Activated CD4-positive, alpha-beta memory T cell treated with anti-CD3 and anti-CD28 coated beads for 36 hours (primary cell): ENCODE data around the gene SIPA1L3. TPM values are rescaled to one million over a fixed set of nuclear protein-coding genes. Genes with fewer than 3 reads are reported as not detected.

ENCODE experiments used
- CTCF ChIA-PET: fragments of 350-600 bp; sonication (Branson Sonifier 250); formaldehyde crosslinking; loops from one replicate; lab custom pipeline; 2021; ENCODE audit warnings: antibody characterized with exemption, inconsistent platforms; lab: Charles Lee
- POLR2A ChIA-PET: fragments of 350-600 bp; sonication (Branson Sonifier 250); formaldehyde crosslinking; loops from one replicate; lab custom pipeline; 2021; ENCODE audit warnings: antibody characterized with exemption; lab: Charles Lee
- DNase-seq: peaks from one replicate; pipeline ENCODE4 v3.0.0-alpha.2; 2020
- H3K27ac Mint-ChIP-seq: one replicate; pipeline ENCODE4 v1.8.0; 2021; ENCODE audit warnings: mixed read lengths
- H3K27me3 Mint-ChIP-seq: one replicate; pipeline ENCODE4 v1.8.0; 2021; ENCODE audit warnings: mixed read lengths
- H3K36me3 Mint-ChIP-seq: one replicate; pipeline ENCODE4 v1.8.0; 2021; ENCODE audit warnings: mixed read lengths
- H3K4me1 Mint-ChIP-seq: one replicate; pipeline ENCODE4 v1.8.0; 2021; ENCODE audit warnings: low read depth, mixed read lengths
- H3K4me3 Mint-ChIP-seq: one replicate; pipeline ENCODE4 v1.8.0; 2021; ENCODE audit warnings: mild to moderate bottlenecking, mixed read lengths
- H3K9me3 Mint-ChIP-seq: one replicate; pipeline ENCODE4 v1.8.0; 2021; ENCODE audit warnings: mixed read lengths
- intact Hi-C: fragments of 100-400 bp; cut with micrococcal nuclease; formaldehyde crosslinking; loops from one replicate; pipeline ENCODE4 v1.15.1; 2023
- total RNA-seq, 2 experiments: library from RNA; stranded (reverse); gene quantifications; one replicate each; pipeline ENCODE4 v1.2.3, GENCODE V29; 2021

The SIPA1L3 gene
- total RNA-seq, 2 experiments from 2014 or later: 10.3 to 12.1 TPM

DNA sequence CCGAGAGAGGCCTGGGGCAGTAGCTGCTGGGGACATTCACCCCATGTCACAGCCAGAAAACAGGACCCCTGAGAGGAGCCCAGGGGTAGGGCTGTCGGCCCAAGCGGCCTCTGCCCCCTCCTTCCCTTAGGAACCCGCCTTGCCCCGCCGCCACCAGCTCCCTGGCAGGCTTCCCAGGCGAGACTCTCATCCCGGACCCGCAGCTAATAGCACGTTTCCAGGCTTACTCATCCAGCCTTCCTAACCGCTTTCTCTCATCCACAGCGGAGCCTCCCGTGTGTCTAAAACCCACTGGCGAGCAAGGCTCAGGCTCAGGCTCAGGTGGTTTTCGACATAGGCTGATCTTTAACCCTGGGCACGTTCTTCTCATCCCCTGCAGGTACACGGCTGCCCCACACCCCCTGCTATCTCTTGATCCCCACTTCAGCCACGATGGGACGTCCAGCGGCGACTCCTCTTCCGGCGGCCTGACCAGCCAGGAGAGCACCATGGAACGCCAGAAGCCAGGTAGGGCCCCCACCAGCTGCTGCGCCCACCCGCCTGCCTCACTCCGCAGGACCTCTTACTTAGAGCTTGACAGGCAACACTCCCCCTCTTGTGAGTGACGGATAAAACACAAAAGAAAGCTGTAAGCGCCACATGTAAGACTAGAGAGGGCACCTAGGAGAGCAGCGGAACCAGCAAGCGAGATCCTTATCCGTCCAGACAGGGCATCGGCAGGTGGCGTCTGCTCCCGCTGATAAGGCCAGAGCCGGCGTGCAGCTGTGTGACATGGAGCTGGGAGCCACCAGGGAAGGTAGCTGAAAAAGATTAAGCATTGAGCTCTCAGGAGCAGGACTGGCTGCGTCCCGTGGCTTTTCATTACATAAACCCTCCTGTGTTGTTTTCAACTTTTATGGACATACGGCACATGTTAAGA is 245.7 kb downstream of the SIPA1L3 start:
- POLR2A ChIA-PET: no interaction called here
- intact Hi-C loops: no loop called here
- Mint-ChIP-seq H3K9me3 (no peaks in the 10 kb centered on the region), H3K27ac (no peak overlapping the region), H3K27me3 (no peaks in the 10 kb centered on the region), H3K36me3 (peaks cover 11% of the 10 kb centered on the region), H3K4me3 (no peak overlapping the region), H3K4me1 (no peaks in the 10 kb centered on the region)
- DNase-seq: no peak
- CTCF ChIA-PET: interaction anchor here (1.5 kb wide), 1 partner anchor 11 kb away, joined by 4 read pairs; no protein-coding TSS in a partner anchor

DNA sequence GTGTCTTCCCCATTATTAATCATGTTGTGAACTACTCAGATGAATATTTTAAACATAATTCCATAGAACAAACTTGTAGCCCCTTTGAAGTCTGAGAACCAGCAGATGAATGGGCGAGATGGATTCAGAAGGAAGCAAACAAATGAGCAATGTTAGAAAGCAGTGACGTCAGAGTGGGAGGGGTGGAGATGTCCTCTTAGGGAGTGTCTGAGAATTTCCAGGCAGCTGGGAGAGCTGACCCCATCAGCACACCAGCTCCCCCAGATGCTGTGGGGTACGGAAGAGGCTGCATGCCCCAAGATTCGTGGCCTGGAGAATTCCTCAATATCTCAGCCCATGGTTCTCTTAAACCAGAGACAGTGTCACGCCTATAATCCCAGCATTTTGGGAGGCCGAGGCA is 248.4 kb downstream of the SIPA1L3 start:
- H3K4me1 Mint-ChIP-seq: no peaks in the 10 kb centered on the region
- no peak overlapping the region for H3K4me3 Mint-ChIP-seq
- no peaks in the 10 kb centered on the region for H3K27me3 Mint-ChIP-seq
- CTCF ChIA-PET: no interaction called here
- H3K9me3 Mint-ChIP-seq: no peaks in the 10 kb centered on the region
- peaks cover 16% of the 10 kb centered on the region for H3K36me3 Mint-ChIP-seq
- POLR2A ChIA-PET: no interaction called here
- intact Hi-C loops: no loop called here
- no peak for DNase-seq
- H3K27ac Mint-ChIP-seq: no peak overlapping the region

DNA sequence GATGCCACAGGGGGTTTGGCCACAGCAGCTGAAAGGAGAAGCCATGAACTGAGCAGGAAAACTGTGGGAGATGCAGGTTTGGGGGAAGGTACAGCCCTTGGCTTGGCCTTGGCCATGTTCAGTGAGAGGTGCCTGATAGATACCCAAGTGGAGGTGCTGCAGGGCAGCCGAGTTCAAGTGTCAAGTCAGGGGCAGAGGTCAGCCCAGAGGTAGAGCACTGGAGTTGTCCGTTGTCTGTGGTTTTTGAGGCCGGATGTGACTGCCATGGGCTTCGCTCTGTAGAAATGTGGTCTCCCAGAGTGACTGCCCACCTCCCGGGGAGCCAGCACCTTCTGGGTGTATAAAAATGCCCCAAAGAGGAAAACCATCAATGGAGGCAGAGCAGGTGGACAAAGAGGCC is 251.7 kb downstream of the SIPA1L3 start:
- Mint-ChIP-seq H3K27me3 (no peaks in the 10 kb centered on the region), H3K4me3 (no peak overlapping the region), H3K36me3 (peaks cover 36% of the 10 kb centered on the region), H3K9me3 (peaks cover 15% of the 10 kb centered on the region), H3K27ac (no peak overlapping the region), H3K4me1 (no peaks in the 10 kb centered on the region)
- DNase-seq: no peak
- intact Hi-C loops: no loop called here
- ChIA-PET POLR2A (no interaction called here), CTCF (no interaction called here)

DNA sequence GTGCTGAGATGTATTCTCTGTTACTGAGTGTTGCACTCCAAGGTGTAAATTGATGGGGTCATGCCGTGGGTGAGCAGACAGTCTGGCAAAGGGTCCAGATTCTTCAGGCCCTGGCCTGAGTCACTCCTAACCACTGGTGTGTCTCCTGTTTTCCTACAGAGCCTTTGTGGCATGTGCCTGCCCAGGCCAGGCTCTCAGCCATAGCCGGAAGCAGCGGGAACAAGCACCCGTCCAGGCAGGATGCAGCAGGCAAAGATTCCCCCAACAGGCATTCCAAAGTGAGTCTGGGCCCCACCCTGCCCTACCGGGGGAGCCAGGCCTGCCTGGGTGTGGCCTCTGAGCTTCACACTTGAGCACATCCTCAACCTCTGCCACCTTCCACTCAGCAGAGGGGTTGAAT is 255.1 kb downstream of the SIPA1L3 start:
- POLR2A ChIA-PET: interaction anchor here (0.6 kb wide), 1 partner anchor 101 kb away, joined by 4 read pairs; no protein-coding TSS in a partner anchor
- no peak for DNase-seq
- Mint-ChIP-seq H3K27me3 (no peaks in the 10 kb centered on the region), H3K36me3 (peaks cover 42% of the 10 kb centered on the region), H3K4me3 (no peak overlapping the region), H3K4me1 (no peaks in the 10 kb centered on the region), H3K27ac (no peak overlapping the region), H3K9me3 (peaks cover 15% of the 10 kb centered on the region)
- intact Hi-C loops: no loop called here
- CTCF ChIA-PET: no interaction called here

DNA sequence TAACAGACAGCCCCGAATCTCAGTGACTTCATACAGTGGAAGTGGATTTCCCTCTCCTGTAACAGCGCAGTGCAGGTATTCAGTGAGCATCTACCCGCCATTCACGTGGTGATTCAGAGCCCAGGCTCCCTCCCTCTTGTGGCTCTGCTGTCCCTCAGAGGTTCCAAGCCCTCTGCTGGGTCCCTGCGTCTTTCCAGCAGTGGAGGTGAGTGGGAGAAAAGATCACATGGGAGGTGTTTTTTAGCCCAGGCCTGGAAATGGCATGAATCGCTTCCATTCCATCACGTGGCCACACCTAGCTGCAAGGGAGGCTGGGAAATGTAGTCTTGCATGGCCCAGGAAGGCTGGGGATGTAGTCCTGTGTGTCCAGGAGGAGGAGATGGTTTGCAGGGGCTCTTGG is 255.6 kb downstream of the SIPA1L3 start:
- Mint-ChIP-seq H3K4me3 (no peak overlapping the region), H3K27ac (no peak overlapping the region), H3K9me3 (peaks cover 15% of the 10 kb centered on the region), H3K4me1 (no peaks in the 10 kb centered on the region), H3K27me3 (no peaks in the 10 kb centered on the region), H3K36me3 (peaks cover 42% of the 10 kb centered on the region)
- intact Hi-C loops: no loop called here
- no peak for DNase-seq
- POLR2A ChIA-PET: no interaction called here
- CTCF ChIA-PET: no interaction called here

DNA sequence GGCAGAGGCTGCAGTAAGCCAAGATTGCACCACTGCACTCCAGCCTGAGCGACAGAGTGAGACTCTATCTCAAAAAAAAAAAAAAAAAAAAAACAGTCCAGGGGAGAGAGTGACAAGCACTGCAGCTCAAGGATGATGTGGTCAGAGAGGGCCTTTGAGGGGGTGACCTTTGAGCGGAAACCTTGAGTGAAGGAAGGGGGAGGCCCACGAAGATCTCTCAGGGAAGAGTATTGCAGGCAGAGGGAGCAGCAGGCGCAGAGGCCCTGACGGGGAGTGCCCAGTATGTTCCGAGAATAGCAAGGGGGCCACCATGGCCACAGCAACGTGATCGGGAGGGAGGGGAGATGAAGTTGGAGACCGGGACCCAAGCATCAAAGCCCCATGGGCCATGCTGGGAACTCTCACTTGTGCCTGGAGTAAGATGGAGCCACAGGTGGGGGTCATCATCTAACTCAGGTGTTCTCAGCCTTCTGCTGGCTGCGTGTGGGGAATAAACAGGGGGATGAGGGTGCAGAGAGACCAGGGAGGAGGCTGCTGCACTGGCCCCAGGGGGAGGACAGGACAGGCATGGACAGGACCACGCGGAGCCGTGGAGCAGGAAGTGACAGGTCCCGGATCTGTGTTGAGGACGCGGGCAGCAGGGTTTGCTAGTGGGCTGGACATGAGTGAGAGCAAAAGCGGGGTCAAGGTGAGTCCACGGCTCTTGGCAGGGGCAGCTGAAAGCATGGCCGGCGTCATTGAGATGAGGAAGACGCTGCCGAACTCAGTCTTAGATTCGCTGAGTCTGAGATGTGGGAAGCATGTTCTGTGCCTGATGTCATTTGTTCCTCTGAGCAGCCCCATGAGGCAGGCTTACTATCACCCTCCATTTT is 256.6 kb downstream of the SIPA1L3 start:
- intact Hi-C loops: no loop called here
- ChIA-PET POLR2A (no interaction called here), CTCF (no interaction called here)
- Mint-ChIP-seq H3K27ac (no peak overlapping the region), H3K4me3 (no peak overlapping the region), H3K27me3 (no peaks in the 10 kb centered on the region), H3K4me1 (no peaks in the 10 kb centered on the region), H3K9me3 (peaks cover 15% of the 10 kb centered on the region), H3K36me3 (peaks cover 37% of the 10 kb centered on the region)
- DNase-seq: no peak

DNA sequence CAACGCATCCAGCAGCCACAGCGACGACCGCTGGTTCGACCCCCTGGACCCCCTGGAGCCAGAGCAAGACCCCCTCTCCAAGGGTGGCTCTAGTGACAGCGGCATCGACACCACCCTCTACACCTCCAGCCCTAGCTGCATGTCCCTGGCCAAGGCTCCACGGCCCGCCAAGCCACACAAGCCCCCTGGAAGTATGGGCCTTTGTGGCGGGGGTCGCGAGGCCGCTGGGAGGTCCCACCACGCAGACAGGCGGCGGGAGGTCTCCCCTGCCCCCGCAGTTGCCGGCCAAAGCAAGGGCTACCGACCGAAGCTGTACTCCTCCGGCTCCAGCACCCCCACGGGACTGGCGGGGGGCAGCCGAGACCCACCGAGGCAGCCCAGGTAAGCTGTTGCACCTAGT is 257.5 kb downstream of the SIPA1L3 start:
- Mint-ChIP-seq H3K9me3 (peaks cover 15% of the 10 kb centered on the region), H3K4me1 (no peaks in the 10 kb centered on the region), H3K27ac (no peak overlapping the region), H3K4me3 (no peak overlapping the region), H3K36me3 (peaks cover 37% of the 10 kb centered on the region), H3K27me3 (no peaks in the 10 kb centered on the region)
- POLR2A ChIA-PET: no interaction called here
- intact Hi-C loops: no loop called here
- DNase-seq: no peak
- CTCF ChIA-PET: no interaction called here

DNA sequence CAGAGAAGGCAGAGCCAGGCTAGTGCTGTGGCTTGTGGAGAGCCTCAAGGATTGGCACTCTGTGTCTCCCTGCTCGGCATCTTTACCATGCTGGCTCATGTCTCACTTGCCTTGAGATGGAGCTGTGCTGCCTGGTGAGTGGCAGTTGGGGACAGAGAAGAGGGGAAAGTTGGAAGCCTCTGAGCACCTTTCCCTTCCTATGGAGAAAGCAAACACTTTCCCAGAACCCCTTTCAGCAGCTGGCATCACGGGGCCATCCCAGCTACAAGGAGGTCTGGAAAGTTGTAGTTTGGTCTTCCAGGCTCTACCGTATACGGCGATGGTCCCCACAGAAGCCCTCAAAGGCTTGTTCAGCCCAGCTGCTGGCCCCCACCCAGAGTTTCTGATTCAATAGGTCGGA is 258.3 kb downstream of the SIPA1L3 start:
- intact Hi-C loops: no loop called here
- DNase-seq: no peak
- ChIA-PET POLR2A (no interaction called here), CTCF (no interaction called here)
- H3K4me3 Mint-ChIP-seq: no peak overlapping the region
- H3K27me3 Mint-ChIP-seq: no peaks in the 10 kb centered on the region
- no peaks in the 10 kb centered on the region for H3K4me1 Mint-ChIP-seq
- peaks cover 15% of the 10 kb centered on the region for H3K9me3 Mint-ChIP-seq
- H3K36me3 Mint-ChIP-seq: peaks cover 37% of the 10 kb centered on the region
- H3K27ac Mint-ChIP-seq: no peak overlapping the region

DNA sequence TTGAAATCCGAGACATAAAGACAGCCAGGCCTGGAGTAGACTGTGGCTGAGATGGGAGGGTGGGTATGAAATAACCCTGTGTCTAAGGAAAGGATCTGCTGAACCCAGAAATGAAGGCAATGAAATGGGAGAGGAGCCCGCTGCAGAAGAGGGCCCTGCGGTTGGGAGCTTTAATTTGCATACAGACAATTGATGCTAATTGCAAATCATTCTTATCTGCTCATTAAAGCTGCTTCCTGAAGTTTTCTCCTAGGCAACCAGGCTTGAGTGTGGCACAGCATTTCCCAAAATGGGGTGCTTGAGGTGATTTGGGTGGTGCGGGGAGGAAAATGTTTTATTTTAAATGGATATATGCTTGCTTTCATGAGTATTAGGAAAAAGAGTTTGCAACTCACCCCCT is 261.6 kb downstream of the SIPA1L3 start:
- intact Hi-C loops: no loop called here
- CTCF ChIA-PET: no interaction called here

DNA sequence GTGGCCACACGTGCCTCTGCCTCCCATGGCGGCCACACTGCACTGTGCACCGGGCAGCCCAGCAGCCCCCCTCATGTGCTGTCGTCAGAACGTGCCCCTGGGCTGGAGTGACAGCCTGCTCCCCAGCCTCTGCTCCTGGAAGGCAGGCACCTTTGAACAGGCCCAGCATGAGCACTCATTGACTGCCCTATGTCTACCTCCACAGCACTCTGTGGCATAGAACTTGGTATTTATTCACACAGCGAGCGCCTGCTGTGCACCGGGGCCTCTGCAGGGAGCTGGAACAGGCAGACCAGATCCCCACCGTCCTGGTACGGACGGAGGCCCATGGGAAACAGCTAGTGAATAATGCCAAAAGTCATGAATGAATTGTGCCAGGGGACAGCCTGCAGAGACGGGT is 263.3 kb downstream of the SIPA1L3 start:
- H3K4me3 Mint-ChIP-seq: no peak overlapping the region
- H3K9me3 Mint-ChIP-seq: no peaks in the 10 kb centered on the region
- peaks cover 2% of the 10 kb centered on the region for H3K36me3 Mint-ChIP-seq
- ChIA-PET POLR2A (no interaction called here), CTCF (no interaction called here)
- no peak overlapping the region for H3K27ac Mint-ChIP-seq
- H3K27me3 Mint-ChIP-seq: no peaks in the 10 kb centered on the region
- intact Hi-C loops: no loop called here
- no peak for DNase-seq
- no peaks in the 10 kb centered on the region for H3K4me1 Mint-ChIP-seq

More for the DNA sequence above, 261.6 kb downstream of the SIPA1L3 start:
- no peak overlapping the region for H3K4me3 Mint-ChIP-seq
- H3K27me3 Mint-ChIP-seq: no peaks in the 10 kb centered on the region
- no peaks in the 10 kb centered on the region for H3K9me3 Mint-ChIP-seq
- DNase-seq: no peak
- H3K27ac Mint-ChIP-seq: no peak overlapping the region
- H3K36me3 Mint-ChIP-seq: peaks cover 13% of the 10 kb centered on the region
- no peaks in the 10 kb centered on the region for H3K4me1 Mint-ChIP-seq
- POLR2A ChIA-PET: no interaction called here

DNA sequence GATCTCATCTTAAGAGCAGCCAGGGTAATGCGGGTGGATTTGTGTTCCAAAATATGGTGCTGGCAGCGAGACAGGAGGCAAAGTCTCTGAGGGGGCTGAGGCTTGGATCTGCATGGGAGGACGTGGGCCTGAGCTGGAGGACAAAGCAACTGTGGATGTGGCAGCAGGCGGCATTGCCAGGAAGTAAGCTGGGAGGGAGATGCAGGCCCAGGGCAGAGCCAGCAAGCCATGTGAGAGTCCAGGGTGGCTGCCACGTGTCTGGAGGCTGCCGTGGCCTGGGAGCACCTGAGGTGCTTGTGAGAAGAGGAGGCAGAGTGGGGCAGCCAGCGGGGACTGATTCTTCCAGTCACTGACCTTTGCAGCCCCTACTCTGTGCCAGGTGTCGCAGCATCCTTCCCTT is 265.0 kb downstream of the SIPA1L3 start:
- Mint-ChIP-seq H3K4me1 (no peaks in the 10 kb centered on the region), H3K4me3 (no peak overlapping the region), H3K27me3 (no peaks in the 10 kb centered on the region), H3K36me3 (no peaks in the 10 kb centered on the region), H3K9me3 (no peaks in the 10 kb centered on the region), H3K27ac (no peak overlapping the region)
- intact Hi-C loops: no loop called here
- no peak for DNase-seq
- POLR2A ChIA-PET: no interaction called here
- CTCF ChIA-PET: no interaction called here

DNA sequence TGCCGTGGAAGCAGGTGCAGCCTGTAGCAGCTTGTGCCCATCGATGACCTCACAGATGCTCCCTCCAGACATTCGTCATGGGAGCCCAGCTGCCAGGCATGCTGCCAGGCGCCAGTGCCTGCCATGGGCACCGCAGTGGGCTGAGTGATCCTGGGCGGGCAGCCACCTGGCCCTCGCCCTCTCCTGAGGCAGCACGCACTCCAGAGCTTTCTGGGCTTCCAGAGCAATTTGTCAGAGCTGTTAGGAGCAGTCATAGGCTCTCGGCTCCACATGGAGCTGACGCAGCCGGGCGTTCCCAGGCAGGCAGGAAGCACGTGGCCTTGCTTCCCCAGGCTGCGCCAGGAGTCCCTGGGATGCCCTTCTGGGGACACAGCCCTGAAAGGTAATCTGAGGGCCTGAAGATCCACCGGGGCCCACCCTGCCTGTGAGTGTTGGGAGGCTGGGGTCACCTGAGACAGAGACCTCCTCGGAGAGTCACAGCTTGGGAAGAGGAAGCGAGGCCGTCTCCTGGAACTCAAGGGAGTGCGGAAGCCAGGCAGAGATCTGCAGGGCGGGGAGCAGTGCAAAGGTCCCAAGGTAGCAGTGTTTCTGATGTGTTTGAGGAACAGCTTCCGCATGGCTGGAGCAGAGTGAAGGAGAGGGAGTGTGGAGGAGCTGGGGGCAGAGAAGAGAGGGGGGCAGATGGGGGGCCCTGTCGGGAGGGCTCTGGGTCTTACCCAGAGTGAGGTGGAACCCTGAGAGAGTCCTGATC is 266.5 kb downstream of the SIPA1L3 start:
- DNase-seq: no peak
- H3K4me3 Mint-ChIP-seq: no peak overlapping the region
- ChIA-PET CTCF (no interaction called here), POLR2A (no interaction called here)
- no peaks in the 10 kb centered on the region for H3K4me1 Mint-ChIP-seq
- H3K9me3 Mint-ChIP-seq: no peaks in the 10 kb centered on the region
- H3K36me3 Mint-ChIP-seq: peaks cover 5% of the 10 kb centered on the region
- H3K27me3 Mint-ChIP-seq: no peaks in the 10 kb centered on the region
- intact Hi-C loops: no loop called here
- no peak overlapping the region for H3K27ac Mint-ChIP-seq
